Measurements from ENCODE around the gene QTRT2.

GRCh38 chr3:114093016-114093380 lies 36.5 kb downstream of the QTRT2 start:
- TF ChIP-seq CTCF (IDR thresholded peaks at IDR 0.05): no peak
- TF ChIP-seq POLR2A (IDR thresholded peaks at IDR 0.05): no peak
- TF ChIP-seq POLR2AphosphoS5 (IDR thresholded peaks at IDR 0.05): no peak
- TF ChIP-seq EP300 (IDR thresholded peaks at IDR 0.05; ENCODE audit: low read depth): no peak
